AG09309 (cell line): ENCODE results near the gene NTMT2.

Experiments used
- DNase-seq: peaks from one replicate; pipeline ENCODE4 v3.0.0-alpha.2; 2010; ENCODE audit warnings: low read depth
- H3K4me3 ChIP-seq: 2 replicates; pipeline ENCODE4 v1.5.1; 2011; ENCODE audit warnings: mild to moderate bottlenecking, low read depth, low read length, moderate library complexity; ENCODE audit not compliant: control insufficient read depth
- CTCF ChIP-seq: IDR thresholded peaks from 2 replicates; pipeline ENCODE4 v1.5.1; 2011; ENCODE audit warnings: mild to moderate bottlenecking, low read depth, low read length, inconsistent platforms; ENCODE audit not compliant: insufficient read depth, control insufficient read depth; ENCODE audit errors: missing control alignments

Gene NTMT2

GRCh38 chr1:170122366-170122765 lies 23.4 kb upstream of the NTMT2 start:
- no peak for DNase-seq
- no peak overlapping the region for H3K4me3 ChIP-seq
- no peak for TF ChIP-seq CTCF

GRCh38 chr1:170125269-170125668 lies 20.5 kb upstream of the NTMT2 start:
- H3K4me3 ChIP-seq, result no peak overlapping the region
- DNase-seq, result no peak
- TF ChIP-seq CTCF, result no peak

- no peak overlapping the region for H3K4me3 ChIP-seq
- DNase-seq, result peak; percentile 93
- peak; percentile 34 for TF ChIP-seq CTCF
These were observed 19.1 kb upstream of the NTMT2 start for GRCh38 chr1:170126696-170127095.

- no peak for TF ChIP-seq CTCF
- H3K4me3 ChIP-seq, result no peak overlapping the region
- no peak for DNase-seq
These were observed 14.3 kb upstream of the NTMT2 start for GRCh38 chr1:170131450-170131849.

GRCh38 chr1:170131984-170132383 lies 13.8 kb upstream of the NTMT2 start:
- no peak for TF ChIP-seq CTCF
- H3K4me3 ChIP-seq, result no peak overlapping the region
- no peak for DNase-seq

- no peak overlapping the region for H3K4me3 ChIP-seq
- no peak for TF ChIP-seq CTCF
- DNase-seq, result no peak
These were observed 11.8 kb upstream of the NTMT2 start for GRCh38 chr1:170133766-170134495.
